SIG-M5 treated with dmso at 0.1 percent for 504 hours (cell line): ENCODE data around the gene EEFSEC.

Experiments used
- DNase-seq: peaks from one replicate; lab custom pipeline; 2025; ENCODE audit not compliant: unreplicated experiment; lab: John Stamatoyannopoulos, UW

Gene EEFSEC

DNA sequence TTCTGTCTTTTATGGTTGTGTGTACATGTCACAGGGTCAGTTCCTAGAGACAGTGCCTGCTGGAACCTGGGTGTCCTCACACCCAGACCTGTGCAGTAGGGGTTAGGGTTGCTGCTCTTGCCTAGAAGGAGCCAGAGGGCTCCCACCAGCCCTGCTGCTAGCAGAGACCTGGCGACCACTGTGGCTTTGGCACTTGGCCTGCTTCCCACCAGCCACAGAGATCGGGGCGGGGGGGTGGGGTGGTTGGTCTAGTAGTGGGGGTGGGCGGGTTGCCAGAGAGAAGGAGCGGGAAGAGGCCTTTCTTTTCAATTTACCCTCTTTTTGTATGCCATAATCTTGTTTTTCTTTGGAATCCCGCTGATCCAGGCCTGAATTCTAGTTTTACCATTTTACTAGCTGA is 29.4 kb downstream of the EEFSEC start:
- DNase-seq: no peak

DNA sequence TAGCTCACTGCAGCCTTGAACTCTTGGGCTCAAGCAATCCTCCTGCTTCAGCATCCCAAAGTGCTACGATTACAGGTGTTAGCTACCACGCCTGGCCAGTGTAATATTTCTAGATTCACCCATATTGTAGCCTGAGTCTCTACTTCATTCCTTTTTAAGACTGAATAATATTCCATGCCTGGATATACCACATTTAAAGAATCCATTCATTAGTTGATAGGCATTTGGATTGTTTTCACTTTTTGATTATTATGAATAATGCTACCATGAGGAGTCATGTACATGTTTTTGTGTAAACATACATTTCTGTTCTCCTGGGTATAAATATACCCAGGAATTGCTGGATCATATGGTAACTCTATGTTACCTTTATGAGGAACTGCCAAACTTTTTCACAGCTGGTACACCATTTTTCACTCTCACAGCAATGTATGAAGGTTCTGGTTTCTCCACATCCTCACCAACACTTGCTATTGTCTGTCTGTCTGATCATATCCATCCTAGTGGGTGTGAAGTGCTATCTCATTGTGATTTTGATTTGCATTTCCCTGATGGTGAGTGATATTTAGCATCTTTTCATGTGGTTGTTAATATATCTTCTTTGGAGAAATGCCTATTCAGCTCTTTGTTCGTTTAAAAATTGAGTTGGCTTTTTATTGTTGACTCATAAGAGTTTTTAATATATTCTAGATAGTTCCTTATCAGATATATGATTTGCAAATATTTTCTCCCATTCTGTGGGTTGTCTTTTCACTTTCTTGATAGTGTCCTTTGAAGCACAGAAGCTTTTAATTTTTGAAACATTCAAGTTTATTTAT is 32.6 kb downstream of the EEFSEC start:
- no peak for DNase-seq

GRCh38 chr3:128187495-128187894 is 34.2 kb downstream of the EEFSEC start:
- no peak for DNase-seq

GRCh38 chr3:128188326-128188725 is 35.0 kb downstream of the EEFSEC start:
- DNase-seq: no peak

- DNase-seq: no peak
Observed at GRCh38 chr3:128188956-128189355, 35.7 kb downstream of the EEFSEC start.

- DNase-seq: no peak
Observed at GRCh38 chr3:128190501-128190900, 37.2 kb downstream of the EEFSEC start.

DNA sequence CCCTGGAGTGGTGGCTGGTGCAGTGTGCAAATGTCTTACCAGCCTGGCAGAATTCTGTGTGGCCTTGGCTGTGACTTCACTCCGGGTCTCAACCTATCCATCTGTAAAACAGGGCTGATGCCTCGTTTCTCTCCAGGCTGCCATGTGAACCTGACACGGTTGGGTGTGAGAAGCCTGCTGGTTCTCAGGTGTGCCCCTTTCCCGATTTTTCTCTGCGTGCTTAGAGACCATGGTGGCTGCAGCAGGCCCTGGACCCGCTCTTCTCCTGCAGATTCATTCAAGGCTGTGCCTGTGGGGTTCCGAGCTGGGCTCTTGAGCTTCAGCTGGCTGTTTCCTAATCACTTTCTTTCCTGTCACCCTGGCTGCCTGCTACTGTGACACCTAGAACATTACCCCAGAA is 38.9 kb downstream of the EEFSEC start:
- DNase-seq: no peak

DNA sequence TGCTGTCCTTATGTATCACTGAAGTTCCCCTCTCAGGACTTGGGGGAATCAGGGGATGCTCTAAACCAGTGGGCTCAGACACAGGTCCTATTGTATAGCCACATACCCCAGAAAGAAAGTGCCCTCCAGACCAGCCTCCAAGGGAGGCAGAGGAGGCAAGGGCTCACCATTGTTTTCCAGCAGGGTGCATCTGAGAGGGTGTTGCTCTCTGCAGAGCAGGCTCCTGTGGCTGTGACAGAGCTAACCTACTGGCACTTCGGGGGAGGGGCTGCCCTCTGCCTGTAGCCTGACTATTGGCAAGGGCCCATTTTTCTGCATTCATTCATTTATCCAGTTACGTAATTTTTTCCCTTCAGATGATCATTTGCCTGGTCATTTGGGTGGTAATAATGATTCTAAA is 39.9 kb downstream of the EEFSEC start:
- DNase-seq: no peak

- DNase-seq: no peak
Observed at GRCh38 chr3:128194843-128195242, 41.6 kb downstream of the EEFSEC start.

GRCh38 chr3:128195369-128195768 is 42.1 kb downstream of the EEFSEC start:
- DNase-seq: no peak

GRCh38 chr3:128195802-128196201 is 42.5 kb downstream of the EEFSEC start:
- no peak for DNase-seq

- DNase-seq: no peak
Observed at GRCh38 chr3:128196647-128197046, 43.4 kb downstream of the EEFSEC start.

- DNase-seq: no peak
Observed at GRCh38 chr3:128197855-128198254, 44.6 kb downstream of the EEFSEC start.

DNA sequence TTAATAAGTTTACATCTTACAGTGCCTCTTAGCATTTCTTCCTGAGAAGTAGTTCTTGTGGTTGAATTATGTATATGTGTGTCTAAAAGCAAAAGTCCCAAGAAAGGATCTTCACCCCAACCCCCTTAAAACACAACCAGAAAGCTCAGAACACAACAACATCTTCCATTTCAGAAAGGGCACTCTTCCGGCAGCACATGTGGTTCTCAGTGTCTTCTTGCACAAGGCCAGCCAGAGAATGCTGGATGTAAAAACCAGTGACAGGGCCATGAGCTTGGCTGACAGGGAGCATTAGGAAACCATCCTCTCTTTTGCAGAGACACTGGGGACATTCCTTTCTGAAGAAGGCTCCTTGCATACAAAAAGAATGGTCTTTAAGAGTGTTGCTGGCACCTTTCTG is 45.0 kb downstream of the EEFSEC start:
- DNase-seq: no peak

DNA sequence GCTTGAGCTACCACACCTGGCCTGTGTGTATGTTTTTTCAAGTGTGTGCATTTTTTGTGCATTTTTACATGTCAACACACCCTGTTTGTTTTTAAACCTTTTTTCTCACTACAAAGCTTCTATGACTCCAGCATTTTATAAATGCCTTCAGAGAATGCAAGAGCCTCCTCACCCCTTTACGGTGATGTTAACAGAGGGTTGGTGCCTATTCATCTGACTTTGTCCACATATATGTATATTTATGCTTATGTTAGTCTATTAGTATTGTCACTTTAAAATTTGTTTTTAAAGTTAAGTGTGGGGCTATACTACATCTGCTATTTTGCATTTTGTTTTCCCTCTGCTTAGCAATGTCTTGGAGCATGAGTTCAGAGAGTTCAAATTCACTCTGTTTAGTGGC is 45.8 kb downstream of the EEFSEC start:
- DNase-seq: no peak

DNA sequence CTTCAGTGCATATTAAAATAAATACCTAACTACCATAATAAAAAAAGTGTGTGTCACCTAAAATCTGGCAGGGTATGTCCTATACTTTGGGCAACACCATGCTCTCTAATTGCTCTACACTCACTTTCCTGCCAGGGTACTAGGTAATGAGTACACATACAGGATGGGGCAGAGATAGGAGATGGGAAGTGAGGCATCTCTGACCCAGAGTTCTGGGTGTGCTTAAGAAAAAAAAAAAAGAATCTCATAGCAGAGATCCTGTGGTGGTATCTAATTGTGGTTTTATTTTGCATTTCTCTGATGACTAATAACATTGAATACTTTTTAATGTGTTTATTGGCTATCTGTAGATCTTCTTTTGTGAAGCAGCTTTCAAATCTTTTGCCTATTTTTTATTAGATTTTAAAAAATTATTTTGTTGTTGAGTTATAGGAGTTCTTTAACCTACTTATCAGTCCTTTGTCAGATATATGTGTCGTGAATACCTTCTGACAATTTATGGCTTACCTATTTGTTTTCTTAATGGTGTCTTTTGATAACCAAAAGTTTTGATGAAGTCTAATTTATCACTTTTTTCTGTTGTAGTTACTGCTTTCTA is 48.0 kb downstream of the EEFSEC start:
- no peak for DNase-seq

- DNase-seq: no peak
Observed at GRCh38 chr3:128203169-128203568, 49.9 kb downstream of the EEFSEC start.

- no peak for DNase-seq
Observed at GRCh38 chr3:128205558-128206145, 52.4 kb downstream of the EEFSEC start.

DNA sequence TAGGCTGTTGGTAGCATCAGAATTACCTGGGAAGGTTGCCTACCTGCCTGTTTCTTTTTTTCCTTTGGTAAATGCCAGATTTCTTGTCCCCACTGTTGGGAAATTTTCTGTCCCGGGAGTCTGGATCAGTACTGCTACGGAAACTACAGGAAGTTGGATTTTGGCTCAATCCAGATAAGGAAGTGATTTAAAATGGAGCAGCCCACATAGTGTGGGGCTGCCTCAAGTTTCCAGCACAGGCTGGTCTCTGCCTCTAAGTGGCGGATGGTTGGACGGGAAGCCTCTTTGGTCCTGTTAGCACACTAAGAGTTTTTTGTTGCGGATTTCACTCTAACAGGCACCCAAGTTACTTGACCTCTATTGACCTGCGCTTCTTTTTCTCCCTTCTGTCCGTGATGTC is 54.7 kb downstream of the EEFSEC start:
- no peak for DNase-seq

- DNase-seq: no peak
Observed at GRCh38 chr3:128210711-128211110, 57.4 kb downstream of the EEFSEC start.

DNA sequence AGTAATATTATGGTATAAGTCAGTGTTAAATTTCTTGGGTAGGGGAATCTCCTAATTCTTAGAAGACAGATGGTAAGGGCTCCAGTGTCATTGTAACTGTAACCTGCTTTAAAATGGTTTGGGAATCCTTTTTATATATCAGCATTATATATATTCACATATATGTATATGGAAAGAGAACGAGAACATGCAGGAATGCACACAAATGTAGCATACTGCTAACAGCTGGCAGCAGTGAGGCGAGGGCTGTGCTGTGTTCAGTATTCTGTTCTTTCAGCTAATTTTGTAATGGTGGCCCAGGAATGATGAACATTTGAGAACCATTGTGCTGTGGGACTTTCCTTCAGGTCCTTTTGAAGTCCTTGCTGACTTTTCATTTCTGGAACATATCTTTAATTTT is 60.8 kb downstream of the EEFSEC start:
- DNase-seq: no peak

DNA sequence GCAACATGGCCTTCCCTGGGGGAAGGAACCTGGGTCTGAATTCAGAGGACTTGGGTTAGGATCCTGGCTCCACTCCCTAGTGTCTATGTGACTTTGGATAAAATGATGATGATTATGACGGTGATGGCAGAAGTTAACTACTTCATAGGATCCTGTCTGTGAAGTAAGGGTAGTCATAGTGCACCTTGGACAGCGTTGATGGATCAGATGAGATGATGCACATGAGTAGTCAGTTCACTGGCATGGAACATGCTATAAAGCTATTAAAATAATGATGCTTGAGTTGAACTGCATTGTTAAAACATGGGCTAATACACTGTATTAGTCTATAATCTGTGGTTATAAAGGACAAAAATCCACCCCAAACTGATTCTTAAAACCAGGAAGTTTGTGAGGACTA is 62.0 kb downstream of the EEFSEC start:
- DNase-seq: no peak
